ENCODE measurements around the gene BCL2. TPM values are rescaled to one million over a fixed set of nuclear protein-coding genes. Genes with fewer than 3 reads are reported as not detected.

BCL2 gene
- total RNA-seq, 1 donor from 2014 or later, result 2.4 TPM

DNA sequence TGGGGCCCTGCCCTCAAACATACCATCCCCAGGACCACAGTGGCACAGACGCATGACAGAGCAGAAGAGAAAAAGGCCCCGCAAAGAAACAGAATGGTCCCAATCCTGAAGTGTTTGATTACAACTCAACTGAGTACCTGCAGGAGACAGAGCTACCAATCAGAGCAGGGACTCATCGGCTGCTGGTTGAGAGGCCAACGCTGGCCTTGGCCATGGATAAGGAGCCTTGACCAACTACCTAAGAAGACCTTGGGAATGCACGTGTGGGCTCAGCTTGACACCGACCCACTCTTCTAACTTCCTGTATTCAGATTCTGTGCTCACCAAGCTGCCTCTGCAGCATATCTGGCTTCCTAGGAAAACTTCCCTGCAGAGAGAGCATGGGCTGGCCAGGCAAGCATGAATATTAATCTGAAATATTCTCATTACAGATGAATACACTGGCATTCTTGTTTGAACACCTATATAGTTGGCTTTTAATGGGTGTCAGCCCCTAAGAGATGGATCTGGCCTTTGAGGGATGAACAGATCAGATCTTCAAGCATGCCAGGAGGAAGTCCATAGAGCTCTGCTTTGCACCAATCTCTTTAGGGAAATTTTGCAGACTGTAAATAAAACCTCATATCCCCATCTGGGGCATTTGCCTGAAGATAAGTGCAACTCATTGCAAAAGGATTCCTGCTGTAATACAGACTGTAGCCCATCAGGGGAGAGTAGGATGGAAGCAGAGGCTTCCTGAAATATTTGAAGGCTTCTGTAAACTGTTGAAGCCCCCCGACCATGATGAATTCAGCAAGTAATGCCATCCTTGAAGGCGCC, 135.4 kb downstream of the BCL2 start:
- Histone ChIP-seq H3K4me3 (ENCODE audit: low read depth, low read length) (no peak overlapping the region), H3K36me3 (ENCODE audit: control insufficient read depth, insufficient read depth, low read length) (no peaks in the 10 kb centered on the region), H3K27me3 (ENCODE audit: control insufficient read depth, insufficient read depth, low read length) (peaks cover 6% of the 10 kb centered on the region)
- DNase-seq (ENCODE audit: low read depth) (no peak), FAIRE-seq (no peak)
- TF ChIP-seq, protein P1, sequence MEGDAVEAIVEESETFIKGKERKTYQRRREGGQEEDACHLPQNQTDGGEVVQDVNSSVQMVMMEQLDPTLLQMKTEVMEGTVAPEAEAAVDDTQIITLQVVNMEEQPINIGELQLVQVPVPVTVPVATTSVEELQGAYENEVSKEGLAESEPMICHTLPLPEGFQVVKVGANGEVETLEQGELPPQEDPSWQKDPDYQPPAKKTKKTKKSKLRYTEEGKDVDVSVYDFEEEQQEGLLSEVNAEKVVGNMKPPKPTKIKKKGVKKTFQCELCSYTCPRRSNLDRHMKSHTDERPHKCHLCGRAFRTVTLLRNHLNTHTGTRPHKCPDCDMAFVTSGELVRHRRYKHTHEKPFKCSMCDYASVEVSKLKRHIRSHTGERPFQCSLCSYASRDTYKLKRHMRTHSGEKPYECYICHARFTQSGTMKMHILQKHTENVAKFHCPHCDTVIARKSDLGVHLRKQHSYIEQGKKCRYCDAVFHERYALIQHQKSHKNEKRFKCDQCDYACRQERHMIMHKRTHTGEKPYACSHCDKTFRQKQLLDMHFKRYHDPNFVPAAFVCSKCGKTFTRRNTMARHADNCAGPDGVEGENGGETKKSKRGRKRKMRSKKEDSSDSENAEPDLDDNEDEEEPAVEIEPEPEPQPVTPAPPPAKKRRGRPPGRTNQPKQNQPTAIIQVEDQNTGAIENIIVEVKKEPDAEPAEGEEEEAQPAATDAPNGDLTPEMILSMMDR (IDR thresholded peaks at IDR 0.05; ENCODE audit: insufficient read depth, low read length, severe bottlenecking), result no peak

DNA sequence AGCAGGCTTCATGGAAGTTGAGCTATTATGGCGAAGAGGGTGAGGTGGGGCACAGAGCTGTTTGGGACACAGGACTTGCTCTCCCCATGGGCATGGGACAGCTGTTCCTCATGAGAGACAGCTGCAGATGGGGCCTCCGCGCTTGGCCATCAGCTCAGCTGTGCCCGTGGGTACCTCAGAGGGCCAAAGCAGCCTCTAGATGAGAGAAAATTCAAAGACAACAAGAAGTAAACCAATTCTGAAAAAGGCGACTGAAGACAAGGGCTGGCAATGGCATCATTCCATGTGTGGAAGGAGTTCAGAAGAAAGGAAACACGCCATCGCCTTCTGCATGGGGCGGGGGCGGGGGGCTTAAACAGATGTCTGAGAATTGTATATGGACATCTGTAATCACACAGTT, 136.2 kb downstream of the BCL2 start:
- DNase-seq (ENCODE audit: low read depth) (no peak), FAIRE-seq (no peak)
- peaks cover 8% of the 10 kb centered on the region for H3K27me3 ChIP-seq (ENCODE audit: control insufficient read depth, insufficient read depth, low read length)
- no peaks in the 10 kb centered on the region for H3K36me3 ChIP-seq (ENCODE audit: control insufficient read depth, insufficient read depth, low read length)
- TF ChIP-seq, protein P1 (IDR thresholded peaks at IDR 0.05; ENCODE audit: insufficient read depth, low read length, severe bottlenecking), result no peak
- no peak overlapping the region for H3K4me3 ChIP-seq (ENCODE audit: low read depth, low read length)

DNA sequence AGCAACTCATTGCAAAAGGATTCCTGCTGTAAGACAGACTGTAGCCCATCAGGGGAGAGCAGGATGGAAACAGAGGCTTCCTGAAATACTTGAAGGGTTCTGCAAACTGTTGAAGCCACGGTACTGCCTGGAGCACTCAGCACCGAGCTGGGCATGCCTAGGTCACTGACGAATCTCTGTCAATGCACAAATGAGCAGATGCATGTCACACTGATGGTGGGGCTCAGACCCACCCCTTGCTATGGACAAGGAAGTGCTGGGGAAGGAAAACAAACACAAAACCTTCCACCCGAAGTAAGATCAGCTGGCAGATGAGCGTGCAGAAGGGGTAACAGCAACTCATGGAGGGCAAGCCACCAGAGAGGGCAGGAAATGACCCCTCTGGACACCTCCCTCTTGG, 136.7 kb downstream of the BCL2 start:
- Histone ChIP-seq H3K27me3 (ENCODE audit: control insufficient read depth, insufficient read depth, low read length) (peaks cover 8% of the 10 kb centered on the region), H3K36me3 (ENCODE audit: control insufficient read depth, insufficient read depth, low read length) (no peaks in the 10 kb centered on the region), H3K4me3 (ENCODE audit: low read depth, low read length) (no peak overlapping the region)
- DNase-seq (ENCODE audit: low read depth) (no peak), FAIRE-seq (no peak)
- TF ChIP-seq, protein P1 (IDR thresholded peaks at IDR 0.05; ENCODE audit: insufficient read depth, low read length, severe bottlenecking), result no peak

DNA sequence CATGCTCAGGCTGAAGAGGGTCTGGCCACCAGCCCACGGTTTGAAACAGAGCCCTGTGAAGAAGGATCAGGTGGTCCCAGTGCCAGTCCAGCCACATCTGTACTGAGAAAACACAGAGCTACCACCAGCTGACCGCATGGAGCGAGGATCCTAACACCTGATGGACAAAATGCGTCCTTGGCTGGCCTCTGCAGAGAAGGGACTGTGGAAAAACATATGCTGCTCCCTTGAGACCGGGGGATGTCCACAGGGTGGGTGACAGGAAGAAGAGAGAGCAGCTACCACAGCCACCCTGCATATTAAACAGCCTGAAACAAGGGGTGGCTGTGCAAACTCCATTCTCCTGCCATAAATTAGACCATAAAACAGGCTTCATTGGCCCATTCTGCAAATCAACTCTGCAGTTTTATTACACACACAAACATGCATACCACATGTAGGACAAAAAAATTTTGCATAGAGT, 137.2 kb downstream of the BCL2 start:
- FAIRE-seq (peak; percentile 43), DNase-seq (ENCODE audit: low read depth) (no peak)
- Histone ChIP-seq H3K36me3 (ENCODE audit: control insufficient read depth, insufficient read depth, low read length) (no peaks in the 10 kb centered on the region), H3K4me3 (ENCODE audit: low read depth, low read length) (no peak overlapping the region), H3K27me3 (ENCODE audit: control insufficient read depth, insufficient read depth, low read length) (peaks cover 8% of the 10 kb centered on the region)
- TF ChIP-seq, protein P1 (IDR thresholded peaks at IDR 0.05; ENCODE audit: insufficient read depth, low read length, severe bottlenecking), result no peak

DNA sequence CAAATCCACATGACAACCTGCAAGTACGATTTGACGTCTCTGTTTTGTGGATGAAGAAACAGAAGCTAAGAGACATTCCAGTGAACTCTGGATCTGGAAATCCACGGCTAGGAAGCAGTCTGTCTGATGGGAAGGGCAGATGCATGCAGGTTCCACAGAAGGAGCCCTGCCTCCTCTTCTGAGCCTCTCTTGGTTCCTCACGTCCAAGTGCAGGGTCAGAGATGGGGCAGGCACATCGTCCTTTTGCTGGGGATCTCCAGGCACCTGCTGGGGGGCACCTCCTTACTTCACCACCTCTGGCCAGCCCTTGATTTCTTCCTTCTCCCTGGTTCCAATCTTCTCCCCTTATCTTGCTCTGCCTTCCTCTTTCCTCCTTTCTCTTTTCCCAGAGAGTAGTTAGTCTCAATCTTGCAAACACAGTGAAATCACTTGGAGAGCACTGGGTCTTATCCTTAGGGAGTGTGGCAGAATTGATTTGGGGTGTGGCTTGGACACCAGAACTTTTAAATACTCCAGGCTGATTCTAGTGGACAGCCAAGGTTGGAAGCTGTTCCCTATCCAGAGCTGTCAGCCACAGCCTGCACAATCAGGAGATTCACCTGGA, 137.8 kb downstream of the BCL2 start:
- peaks cover 8% of the 10 kb centered on the region for H3K27me3 ChIP-seq (ENCODE audit: control insufficient read depth, insufficient read depth, low read length)
- TF ChIP-seq, protein P1 (IDR thresholded peaks at IDR 0.05; ENCODE audit: insufficient read depth, low read length, severe bottlenecking), result no peak
- peak; percentile 18 for FAIRE-seq
- no peak overlapping the region for H3K4me3 ChIP-seq (ENCODE audit: low read depth, low read length)
- DNase-seq (ENCODE audit: low read depth), result no peak
- no peaks in the 10 kb centered on the region for H3K36me3 ChIP-seq (ENCODE audit: control insufficient read depth, insufficient read depth, low read length)

Data from bronchial epithelial cell (primary cell).